M059J (cell line): ENCODE results near the gene RETN. TPM values are rescaled to one million over a fixed set of nuclear protein-coding genes. Genes with fewer than 3 reads are reported as not detected.

Source experiments
- DNase-seq: peaks from one replicate; pipeline ENCODE4 v3.0.0-alpha.2; 2012; ENCODE audit warnings: low read depth
- total RNA-seq: library from RNA; depleted of rRNA; stranded (reverse); fragments of >200 nt; shearing (Covaris generic); gene quantifications from 2 replicates; pipeline ENCODE4 v1.2.3, GENCODE V29; 2014; rRNA removed

The RETN gene
- total RNA-seq, 1 experiment from 2014 or later = not detected

GRCh38 chr19:7705387-7706187 lies 36.7 kb downstream of the RETN start:
- DNase-seq = no peak

DNA sequence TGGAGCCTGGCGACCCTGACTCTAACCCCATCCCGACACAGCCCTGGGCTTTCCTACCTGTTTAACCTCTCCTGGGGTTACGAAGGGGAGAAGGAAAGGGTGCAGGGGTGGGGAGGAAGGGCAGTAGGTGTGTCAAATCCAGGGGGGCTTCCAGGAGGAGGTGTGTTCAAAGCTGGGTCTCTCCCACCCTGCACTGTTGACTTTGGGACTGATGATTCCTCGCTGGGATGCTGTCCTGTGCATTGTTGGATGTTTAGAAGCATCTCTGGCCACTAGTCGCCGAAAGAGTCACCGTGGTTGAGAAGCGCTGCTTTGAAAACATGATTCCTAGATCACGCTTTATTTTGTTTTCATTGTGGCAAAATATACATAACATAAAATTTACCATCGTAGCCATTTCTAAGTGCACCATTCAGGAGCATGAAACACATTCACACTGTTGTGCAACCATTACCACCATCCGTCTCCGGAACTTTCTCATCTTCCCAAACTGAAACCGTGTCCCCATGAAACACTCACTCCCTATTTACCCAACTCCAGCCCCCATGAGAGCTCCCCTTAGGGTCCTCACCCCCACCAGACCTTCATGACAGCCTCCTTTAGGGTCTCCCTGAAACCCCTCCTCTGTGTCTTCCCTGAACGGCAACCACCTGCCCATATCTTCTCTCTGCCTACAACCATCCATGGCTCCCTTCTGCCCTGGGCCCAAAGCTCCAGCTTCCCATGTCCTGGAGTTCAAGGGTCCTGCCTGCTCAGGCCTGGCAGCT lies 37.5 kb downstream of the RETN start:
- no peak for DNase-seq

DNA sequence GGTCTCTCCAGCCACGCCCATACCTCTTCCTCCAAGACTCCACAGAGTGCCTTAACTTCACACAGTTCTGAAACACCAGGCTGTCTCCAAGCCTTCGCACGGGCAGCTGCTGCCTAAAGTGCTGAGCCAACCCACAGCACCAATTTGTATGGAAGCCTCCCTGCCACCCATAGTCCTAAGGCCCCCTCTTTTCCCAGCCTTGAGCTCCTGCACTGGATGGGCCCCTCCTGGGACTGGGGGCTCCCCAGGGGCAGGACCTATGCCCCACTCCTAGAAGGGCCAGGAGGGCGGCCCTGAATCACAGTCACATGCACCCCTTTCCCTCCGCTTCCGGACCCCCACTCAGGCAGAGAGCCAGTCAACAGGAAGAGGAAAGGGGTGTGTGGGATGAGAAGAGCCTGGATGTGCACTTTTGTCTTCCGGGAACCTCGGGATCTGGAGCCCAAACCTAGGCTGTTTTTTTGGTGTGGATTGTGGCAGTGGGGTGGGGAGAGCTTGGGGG lies 38.2 kb downstream of the RETN start:
- no peak for DNase-seq

- DNase-seq = no peak
These were observed 41.1 kb downstream of the RETN start for GRCh38 chr19:7709932-7710460.

- no peak for DNase-seq
These were observed 41.8 kb downstream of the RETN start for GRCh38 chr19:7710616-7711015.

GRCh38 chr19:7715671-7716070 lies 46.8 kb downstream of the RETN start:
- DNase-seq = no peak

DNA sequence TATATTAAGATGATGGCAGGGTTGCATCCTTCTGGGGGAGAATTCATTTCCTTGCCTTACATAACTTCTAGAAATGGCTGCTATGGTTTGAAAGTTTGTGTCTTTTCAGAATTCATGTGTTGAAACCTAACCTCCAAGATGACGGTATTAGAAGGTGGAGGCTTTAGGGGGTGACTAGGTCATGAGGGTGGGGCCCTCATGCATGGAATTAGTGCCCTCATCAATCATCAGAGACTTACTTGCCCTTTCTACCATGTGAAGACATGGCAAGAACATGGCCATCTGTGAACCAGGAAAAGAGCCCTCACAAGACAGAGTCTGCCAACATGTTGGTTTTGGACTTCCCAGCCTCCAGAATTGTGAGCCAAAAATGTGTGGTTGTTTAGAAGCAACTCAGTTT lies 47.9 kb downstream of the RETN start:
- no peak for DNase-seq

GRCh38 chr19:7718668-7719067 lies 49.8 kb downstream of the RETN start:
- no peak for DNase-seq

Other genes with a start within 250 kb of the RETN start
- gene PEX11G, start 180.0 kb upstream of the RETN start, total RNA-seq = 0.20 and 0.74 TPM in 2 replicates
- gene ZNF358, start 152.9 kb upstream of the RETN start, total RNA-seq = 27.2 and 55.4 TPM in 2 replicates
- 2.9 and 7.8 TPM in 2 replicates for gene MCOLN1, start 146.4 kb upstream of the RETN start, total RNA-seq
- gene PNPLA6, start 133.3 kb upstream of the RETN start, total RNA-seq = 46.3 and 86.0 TPM in 2 replicates
- gene CAMSAP3, start 73.2 kb upstream of the RETN start, total RNA-seq = 0.15 TPM in 1 of 2 replicates, not detected in the other
- 26.0 and 38.5 TPM in 2 replicates for gene XAB2, start 39.5 kb upstream of the RETN start, total RNA-seq
- gene PET100, start 39.3 kb upstream of the RETN start, total RNA-seq = 54.8 and 67.8 TPM in 2 replicates
- not detected in 2 replicates for gene PCP2, start 35.3 kb upstream of the RETN start, total RNA-seq
- gene STXBP2, start 31.9 kb upstream of the RETN start, total RNA-seq = 0.30 and 2.8 TPM in 2 replicates
- gene MCEMP1, start 8.0 kb downstream of the RETN start, total RNA-seq = not detected in 2 replicates
- 89.9 and 101 TPM in 2 replicates for gene TRAPPC5, start 11.8 kb downstream of the RETN start, total RNA-seq
- not detected in 2 replicates for gene FCER2, start 33.1 kb downstream of the RETN start, total RNA-seq
- not detected in 2 replicates for gene CLEC4G, start 63.1 kb downstream of the RETN start, total RNA-seq
- not detected in 2 replicates for gene CD209, start 78.5 kb downstream of the RETN start, total RNA-seq
- gene CLEC4M, start 94.2 kb downstream of the RETN start, total RNA-seq = not detected in 2 replicates
- gene EVI5L, start 161.2 kb downstream of the RETN start, total RNA-seq = 20.7 and 29.2 TPM in 2 replicates
- not detected in 2 replicates for gene PRR36, start 205.3 kb downstream of the RETN start, total RNA-seq
- gene LRRC8E, start 219.5 kb downstream of the RETN start, total RNA-seq = 7.6 and 15.2 TPM in 2 replicates
- gene MAP2K7, start 234.8 kb downstream of the RETN start, total RNA-seq = 6.8 and 8.3 TPM in 2 replicates
- gene TGFBR3L, start 245.8 kb downstream of the RETN start, total RNA-seq = 1.1 and 2.9 TPM in 2 replicates